Smooth muscle cell (in vitro differentiated cells): ENCODE results near the gene SERPING1. TPM values are rescaled to one million over a fixed set of nuclear protein-coding genes. Genes with fewer than 3 reads are reported as not detected.

Experiments used
- DNase-seq: peaks from one replicate; lab custom pipeline; 2025; ENCODE audit not compliant: unreplicated experiment; lab: John Stamatoyannopoulos, UW
- H2AFZ ChIP-seq: fragments of 200-600 bp; sonication (generic); 2 replicates; pipeline ENCODE4 v1.6.0; 2016; ENCODE audit warnings: antibody characterized with exemption, low read depth, mild to moderate bottlenecking
- H3F3A ChIP-seq: fragments of 200-600 bp; sonication (generic); 2 replicates; pipeline ENCODE4 v1.6.0; 2017; ENCODE audit warnings: antibody characterized with exemption, low read depth
- H3K27ac ChIP-seq: fragments of 200-600 bp; sonication (generic); 2 replicates; pipeline ENCODE4 v1.5.1; 2016; ENCODE audit warnings: low read depth, mild to moderate bottlenecking
- H3K27me3 ChIP-seq: fragments of 200-600 bp; sonication (generic); 2 replicates; pipeline ENCODE4 v1.6.1; 2016; ENCODE audit warnings: low read depth, mild to moderate bottlenecking
- H3K36me3 ChIP-seq: fragments of 200-600 bp; sonication (generic); 2 replicates; pipeline ENCODE4 v1.5.1; 2016; ENCODE audit warnings: low read depth
- H3K4me1 ChIP-seq: fragments of 200-600 bp; sonication (generic); 2 replicates; pipeline ENCODE4 v1.5.1; 2016; ENCODE audit warnings: low read depth
- H3K4me2 ChIP-seq: fragments of 200-600 bp; sonication (generic); 2 replicates; pipeline ENCODE4 v1.6.0; 2016; ENCODE audit warnings: mild to moderate bottlenecking
- H3K4me3 ChIP-seq: fragments of 200-600 bp; sonication (generic); 2 replicates; pipeline ENCODE4 v1.5.1; 2016; ENCODE audit warnings: mild to moderate bottlenecking
- H3K79me2 ChIP-seq: fragments of 200-600 bp; sonication (generic); 2 replicates; pipeline ENCODE4 v1.6.0; 2016; ENCODE audit warnings: low read depth, mild to moderate bottlenecking
- H3K9ac ChIP-seq: fragments of 200-600 bp; sonication (generic); 2 replicates; pipeline ENCODE4 v1.6.0; 2016; ENCODE audit warnings: low read depth
- H3K9me3 ChIP-seq: fragments of 200-600 bp; sonication (generic); replicated peaks from 2 replicates; pipeline ENCODE4 v1.5.1; 2016; ENCODE audit warnings: low read depth
- H4K20me1 ChIP-seq: fragments of 200-600 bp; sonication (generic); 2 replicates; pipeline ENCODE4 v1.6.0; 2016; ENCODE audit warnings: low read depth
- CTCF ChIP-seq: fragments of 200-600 bp; sonication (generic); IDR thresholded peaks from 2 replicates; pipeline ENCODE4 v1.5.1; 2017; ENCODE audit warnings: borderline replicate concordance, mild to moderate bottlenecking, antibody characterized with exemption; ENCODE audit not compliant: insufficient read depth, poor library complexity, severe bottlenecking
- WGBS: methylation state at CpG from one replicate; pipeline ENCODE4 v1.1.7; 2016; ENCODE audit warnings: low lambda C conversion rate; 5-methylcytosine and 5-hydroxymethylcytosine counted together
- polyA plus RNA-seq: library from polyadenylated mRNA; unstranded; fragments of >200 nt; fragmentation: Nextera tagmentation; extraction: Ambion mirVana; gene quantifications from 2 replicates; pipeline ENCODE4 v1.2.1, GENCODE V29; 2016
- total RNA-seq: library from RNA; depleted of rRNA; stranded (reverse); fragments of >200 nt; gene quantifications from 2 replicates; pipeline ENCODE4 v1.2.3, GENCODE V29; 2014

SERPING1 gene
- total and polyA plus RNA-seq, 2 experiments from 2014 or later: 47.8 to 95.8 TPM

- Histone ChIP-seq H3K27ac (peak overlapping the region; percentile 3), H3K9ac (peak overlapping the region; percentile 95), H3K79me2 (peaks cover 24% of the 10 kb centered on the region), H3K4me1 (peaks cover 29% of the 10 kb centered on the region), H3K4me2 (peak overlapping the region; percentile 98), H3F3A (no peaks in the 10 kb centered on the region), H2AFZ (peak overlapping the region; percentile 98), H3K27me3 (no peaks in the 10 kb centered on the region), H3K36me3 (no peaks in the 10 kb centered on the region), H4K20me1 (peaks cover 35% of the 10 kb centered on the region), H3K4me3 (peak overlapping the region; percentile 100), H3K9me3 (no peaks in the 10 kb centered on the region)
- WGBS: 8% methylated on average over 18 of the region's 18 CpGs
- no peak for TF ChIP-seq CTCF
- DNase-seq: no peak
Observed at GRCh38 chr11:57637626-57638004, 40.1 kb downstream of the SERPING1 start.

- H3K27ac ChIP-seq: peak overlapping the region; percentile 77
- peaks cover 2% of the 10 kb centered on the region for H3F3A ChIP-seq
- peak; percentile 53 for DNase-seq
- no peaks in the 10 kb centered on the region for H3K9me3 ChIP-seq
- H3K9ac ChIP-seq: peak overlapping the region; percentile 95
- H3K4me1 ChIP-seq: peaks cover 29% of the 10 kb centered on the region
- peaks cover 24% of the 10 kb centered on the region for H3K79me2 ChIP-seq
- peaks cover 41% of the 10 kb centered on the region for H4K20me1 ChIP-seq
- H3K36me3 ChIP-seq: no peaks in the 10 kb centered on the region
- H2AFZ ChIP-seq: peak overlapping the region; percentile 98
- TF ChIP-seq CTCF: no peak
- H3K27me3 ChIP-seq: no peaks in the 10 kb centered on the region
- WGBS: under 1% methylated on average over 25 of the region's 47 CpGs
- H3K4me2 ChIP-seq: peak overlapping the region; percentile 98
- H3K4me3 ChIP-seq: peak overlapping the region; percentile 100
Observed at GRCh38 chr11:57638005-57638781, 40.7 kb downstream of the SERPING1 start.

- peak overlapping the region; percentile 98 for H3K4me2 ChIP-seq
- peaks cover 48% of the 10 kb centered on the region for H4K20me1 ChIP-seq
- H3K9ac ChIP-seq: peak overlapping the region; percentile 95
- peaks cover 7% of the 10 kb centered on the region for H3F3A ChIP-seq
- peaks cover 29% of the 10 kb centered on the region for H3K4me1 ChIP-seq
- no peaks in the 10 kb centered on the region for H3K9me3 ChIP-seq
- DNase-seq: no peak
- WGBS: 0% methylated on average over 14 of the region's 19 CpGs
- H3K79me2 ChIP-seq: peaks cover 24% of the 10 kb centered on the region
- H3K27ac ChIP-seq: peak overlapping the region; percentile 77
- H3K27me3 ChIP-seq: no peaks in the 10 kb centered on the region
- TF ChIP-seq CTCF: no peak
- no peaks in the 10 kb centered on the region for H3K36me3 ChIP-seq
- peak overlapping the region; percentile 98 for H2AFZ ChIP-seq
- peak overlapping the region; percentile 100 for H3K4me3 ChIP-seq
Observed at GRCh38 chr11:57638811-57639320, 41.4 kb downstream of the SERPING1 start.
